ENCODE results near the gene NEB.

NEB gene

GRCh38 chr2:151774506-151774905 lies 40.2 kb upstream of the NEB start:
- no peak overlapping the region for H3K4me3 ChIP-seq
- H3K9me3 ChIP-seq = peaks cover 4% of the 10 kb centered on the region; the same call in 1 of the 2 replicates
- H3K27me3 ChIP-seq = no peaks in the 10 kb centered on the region
- peak overlapping the region; percentile 49; the same call in 1 of the 2 replicates for H3K9ac ChIP-seq
- peak overlapping the region; percentile 64 for H3K4me2 ChIP-seq
- TF ChIP-seq Cebpa-rat (IDR thresholded peaks at IDR 0.05) = no peak
- H3K36me3 ChIP-seq = peaks cover 23% of the 10 kb centered on the region
- H4K20me1 ChIP-seq = no peaks in the 10 kb centered on the region
- 0 out of 2 replicates have a peak overlapping the region, but pooled peaks have one; percentile 27 for H3K27ac ChIP-seq
- H3K4me1 ChIP-seq = peaks cover 56% of the 10 kb centered on the region

GRCh38 chr2:151771599-151772358 lies 37.5 kb upstream of the NEB start:
- TF ChIP-seq Cebpa-rat (IDR thresholded peaks at IDR 0.05) = no peak
- peak overlapping the region; percentile 80 for H3K27ac ChIP-seq
- peak overlapping the region; percentile 78 for H3K4me2 ChIP-seq
- H3K9ac ChIP-seq = peak overlapping the region; percentile 32; the same call in 1 of the 2 replicates
- peaks cover 11% of the 10 kb centered on the region for H3K36me3 ChIP-seq
- H4K20me1 ChIP-seq = no peaks in the 10 kb centered on the region
- H3K4me1 ChIP-seq = peaks cover 75% of the 10 kb centered on the region
- H3K4me3 ChIP-seq = no peak overlapping the region
- H3K9me3 ChIP-seq = peaks cover 4% of the 10 kb centered on the region; the same call in 1 of the 2 replicates
- H3K27me3 ChIP-seq = no peaks in the 10 kb centered on the region

- no peak for TF ChIP-seq Cebpa-rat (IDR thresholded peaks at IDR 0.05)
- Histone ChIP-seq H3K4me1 (peaks cover 82% of the 10 kb centered on the region), H3K4me3 (no peak overlapping the region), H3K4me2 (peak overlapping the region; percentile 78), H3K9ac (peak overlapping the region; percentile 32; the same call in 1 of the 2 replicates), H3K27me3 (no peaks in the 10 kb centered on the region), H3K27ac (peak overlapping the region; percentile 80), H4K20me1 (no peaks in the 10 kb centered on the region), H3K36me3 (peaks cover 3% of the 10 kb centered on the region; the same call in 1 of the 2 replicates), H3K9me3 (peaks cover 4% of the 10 kb centered on the region; the same call in 1 of the 2 replicates)
These were observed 36.7 kb upstream of the NEB start for GRCh38 chr2:151770995-151771394.

- Histone ChIP-seq H3K27ac (no peak overlapping the region), H3K9ac (no peak overlapping the region), H3K4me2 (no peak overlapping the region), H4K20me1 (no peaks in the 10 kb centered on the region), H3K4me1 (peaks cover 80% of the 10 kb centered on the region), H3K27me3 (no peaks in the 10 kb centered on the region), H3K36me3 (no peaks in the 10 kb centered on the region), H3K4me3 (no peak overlapping the region), H3K9me3 (peaks cover 4% of the 10 kb centered on the region; the same call in 1 of the 2 replicates)
- no peak for TF ChIP-seq Cebpa-rat (IDR thresholded peaks at IDR 0.05)
These were observed 35.3 kb upstream of the NEB start for GRCh38 chr2:151769606-151770005.

GRCh38 chr2:151767536-151767935 lies 33.3 kb upstream of the NEB start:
- Histone ChIP-seq H3K36me3 (no peaks in the 10 kb centered on the region), H3K9me3 (peaks cover 4% of the 10 kb centered on the region; the same call in 1 of the 2 replicates), H3K27me3 (no peaks in the 10 kb centered on the region), H3K4me3 (no peak overlapping the region), H3K4me1 (peaks cover 86% of the 10 kb centered on the region), H4K20me1 (no peaks in the 10 kb centered on the region), H3K9ac (peak overlapping the region; percentile 20; the same call in 1 of the 2 replicates), H3K27ac (peak overlapping the region; percentile 35; the same call in 1 of the 2 replicates), H3K4me2 (peak overlapping the region; percentile 69)
- no peak for TF ChIP-seq Cebpa-rat (IDR thresholded peaks at IDR 0.05)

GRCh38 chr2:151766437-151767153 lies 32.3 kb upstream of the NEB start:
- Histone ChIP-seq H4K20me1 (no peaks in the 10 kb centered on the region), H3K4me1 (peaks cover 76% of the 10 kb centered on the region), H3K27me3 (no peaks in the 10 kb centered on the region), H3K27ac (peak overlapping the region; percentile 35), H3K4me2 (peak overlapping the region; percentile 69), H3K4me3 (no peak overlapping the region; the same call in 1 of the 2 replicates), H3K9me3 (peaks cover 4% of the 10 kb centered on the region; the same call in 1 of the 2 replicates), H3K36me3 (no peaks in the 10 kb centered on the region), H3K9ac (peak overlapping the region; percentile 22; the same call in 1 of the 2 replicates)
- TF ChIP-seq Cebpa-rat (IDR thresholded peaks at IDR 0.05) = no peak

- Histone ChIP-seq H3K4me2 (peak overlapping the region; percentile 69), H3K27ac (peak overlapping the region; percentile 35), H4K20me1 (no peaks in the 10 kb centered on the region), H3K4me1 (peaks cover 69% of the 10 kb centered on the region), H3K4me3 (no peak overlapping the region; the same call in 1 of the 2 replicates), H3K9me3 (peaks cover 4% of the 10 kb centered on the region; the same call in 1 of the 2 replicates), H3K9ac (0 out of 2 replicates have a peak overlapping the region, but pooled peaks have one; percentile 22), H3K36me3 (no peaks in the 10 kb centered on the region), H3K27me3 (no peaks in the 10 kb centered on the region)
- TF ChIP-seq Cebpa-rat (IDR thresholded peaks at IDR 0.05) = no peak
These were observed 31.6 kb upstream of the NEB start for GRCh38 chr2:151765760-151766410.

GRCh38 chr2:151762694-151763093 lies 28.4 kb upstream of the NEB start:
- H3K4me2 ChIP-seq = peak overlapping the region; percentile 52; the same call in 1 of the 2 replicates

GRCh38 chr2:151761687-151762086 lies 27.4 kb upstream of the NEB start:
- no peak overlapping the region for H3K4me2 ChIP-seq
- no peak overlapping the region for H3K4me3 ChIP-seq
- no peaks in the 10 kb centered on the region for H3K9me3 ChIP-seq
- no peaks in the 10 kb centered on the region for H4K20me1 ChIP-seq
- H3K4me1 ChIP-seq = peaks cover 43% of the 10 kb centered on the region
- no peak overlapping the region for H3K9ac ChIP-seq
- TF ChIP-seq Cebpa-rat (IDR thresholded peaks at IDR 0.05) = no peak
- no peaks in the 10 kb centered on the region for H3K27me3 ChIP-seq
- H3K36me3 ChIP-seq = no peaks in the 10 kb centered on the region
- H3K27ac ChIP-seq = no peak overlapping the region

More at GRCh38 chr2:151762694-151763093, 28.4 kb upstream of the NEB start:
- Histone ChIP-seq H3K9me3 (no peaks in the 10 kb centered on the region), H3K27ac (no peak overlapping the region), H3K27me3 (no peaks in the 10 kb centered on the region), H3K4me3 (no peak overlapping the region), H3K4me1 (peaks cover 51% of the 10 kb centered on the region), H3K9ac (no peak overlapping the region), H4K20me1 (no peaks in the 10 kb centered on the region), H3K36me3 (no peaks in the 10 kb centered on the region)
- TF ChIP-seq Cebpa-rat (IDR thresholded peaks at IDR 0.05) = no peak
